Uterus (tissue), 4 donors: ENCODE measurements around the gene SYT2. TPM values are rescaled to one million over a fixed set of nuclear protein-coding genes. Genes with fewer than 3 reads are reported as not detected.
A peak's percentile ranks its signal among the peaks of the same experiment; 100 is the strongest.
"Not testable (repeated sequence)": the region's sequence is repeated elsewhere in the genome, so short reads cannot be mapped to it uniquely, and the experiment has no call there.

Experiments used
- DNase-seq, 2 donors: peaks; one replicate each; pipeline ENCODE4 v3.0.0-alpha.2; 2019 to 2020
- H3K27ac ChIP-seq, 2 donors: fragments of 200-600 bp; sonication (generic); 1 replicate in 1 of 2; 2 replicates in 1 of 2; pipeline ENCODE4 v1.5.1; 2016 to 2018
- H3K27me3 ChIP-seq, 2 donors: fragments of 200-600 bp; sonication (generic); one replicate each; pipeline ENCODE4 v1.5.1; 2018 to 2019; ENCODE audit warnings: control low read depth in 1 of 2
- H3K36me3 ChIP-seq, 2 donors: fragments of 200-600 bp; sonication (generic); one replicate each; pipeline ENCODE4 v1.5.1; 2019; ENCODE audit warnings: control low read depth in 1 of 2
- H3K4me1 ChIP-seq, 2 donors: fragments of 200-600 bp; sonication (generic); one replicate each; pipeline ENCODE4 v1.5.1; 2018 to 2019; ENCODE audit warnings: control low read depth in 1 of 2
- H3K4me3 ChIP-seq, 2 donors: fragments of 200-600 bp; sonication (generic); 1 replicate in 1 of 2; 2 replicates in 1 of 2; pipeline ENCODE4 v1.5.1; 2018 to 2019; ENCODE audit warnings: mild to moderate bottlenecking in 1 of 2
- H3K9me3 ChIP-seq, 2 donors: fragments of 200-600 bp; sonication (generic); one replicate each; pipeline ENCODE4 v1.5.1; 2019; ENCODE audit warnings: control low read depth in 1 of 2
- POLR2A ChIP-seq, 2 donors: fragments of 450-650 bp; IDR thresholded peaks; one replicate each; pipeline ENCODE4 v1.6.1; 2016; ENCODE audit warnings: antibody characterized with exemption in 2 of 2, mild to moderate bottlenecking in 1 of 2, moderate library complexity in 1 of 2
- intact Hi-C: fragments of 100-400 bp; cut with DNase I; formaldehyde crosslinking; loops from one replicate; pipeline ENCODE4 v1.15.1; 2023; ENCODE audit warnings: low total_unique reads
- total RNA-seq, 4 donors: library from RNA; depleted of rRNA in 3 of 4; stranded (reverse); fragments of >200 nt in 3 of 4; gene quantifications; one replicate each; pipeline versions ENCODE4 v1.1.0 to v1.2.4, GENCODE V29; 2014 to 2023
- TF ChIP-seq, protein P1 (sequence below), 4 experiments: fragments of 200-600 bp in 2 of 4; fragments of 450-650 bp in 2 of 4; sonication (generic) in 2 of 4; IDR thresholded peaks; one replicate each; pipeline ENCODE4 v1.5.1; 2016 to 2019; ENCODE audit warnings: antibody characterized with exemption in 4 of 4, mild to moderate bottlenecking in 2 of 4, moderate library complexity in 1 of 4
- donor health status: DM: yes; HTN: yes; CAD: no.

The SYT2 gene
- total RNA-seq, 4 donors from 2014 or later, result 1.1 TPM; not detected in 3

DNA sequence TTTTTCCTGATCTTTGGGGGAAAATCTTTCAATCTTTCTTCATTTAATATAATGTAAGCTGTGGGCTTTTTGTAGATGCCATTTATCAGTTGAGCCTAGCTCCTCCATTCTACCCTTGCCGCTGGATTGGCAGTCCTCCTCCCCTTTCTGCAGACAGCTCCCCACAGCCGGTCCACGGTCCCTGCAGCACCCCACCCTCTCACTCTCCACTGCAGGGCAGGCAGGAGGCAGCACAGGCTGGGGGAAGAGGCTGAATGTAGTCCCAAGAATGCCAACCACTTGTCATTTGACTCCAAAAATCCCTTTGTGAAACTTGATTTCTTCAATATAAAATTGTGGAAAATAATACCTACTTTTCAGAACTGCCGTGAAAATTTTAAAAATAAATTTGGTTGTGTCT lies 96.7 kb downstream of the SYT2 start:
- Histone ChIP-seq H3K36me3 (no peaks in the 10 kb centered on the region), H3K4me3 (no peak overlapping the region), H3K27ac (no peak overlapping the region), H3K27me3 (no peaks in the 10 kb centered on the region), H3K9me3 (no peaks in the 10 kb centered on the region), H3K4me1 (peaks cover 0 to 12% of the 10 kb centered on the region in 2 donors)
- intact Hi-C loops, result no loop called here
- TF ChIP-seq POLR2A (IDR thresholded peaks at IDR 0.05), result no peak
- TF ChIP-seq, protein P1, sequence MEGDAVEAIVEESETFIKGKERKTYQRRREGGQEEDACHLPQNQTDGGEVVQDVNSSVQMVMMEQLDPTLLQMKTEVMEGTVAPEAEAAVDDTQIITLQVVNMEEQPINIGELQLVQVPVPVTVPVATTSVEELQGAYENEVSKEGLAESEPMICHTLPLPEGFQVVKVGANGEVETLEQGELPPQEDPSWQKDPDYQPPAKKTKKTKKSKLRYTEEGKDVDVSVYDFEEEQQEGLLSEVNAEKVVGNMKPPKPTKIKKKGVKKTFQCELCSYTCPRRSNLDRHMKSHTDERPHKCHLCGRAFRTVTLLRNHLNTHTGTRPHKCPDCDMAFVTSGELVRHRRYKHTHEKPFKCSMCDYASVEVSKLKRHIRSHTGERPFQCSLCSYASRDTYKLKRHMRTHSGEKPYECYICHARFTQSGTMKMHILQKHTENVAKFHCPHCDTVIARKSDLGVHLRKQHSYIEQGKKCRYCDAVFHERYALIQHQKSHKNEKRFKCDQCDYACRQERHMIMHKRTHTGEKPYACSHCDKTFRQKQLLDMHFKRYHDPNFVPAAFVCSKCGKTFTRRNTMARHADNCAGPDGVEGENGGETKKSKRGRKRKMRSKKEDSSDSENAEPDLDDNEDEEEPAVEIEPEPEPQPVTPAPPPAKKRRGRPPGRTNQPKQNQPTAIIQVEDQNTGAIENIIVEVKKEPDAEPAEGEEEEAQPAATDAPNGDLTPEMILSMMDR (IDR thresholded peaks at IDR 0.05), result no peak
- DNase-seq, result no peak

DNA sequence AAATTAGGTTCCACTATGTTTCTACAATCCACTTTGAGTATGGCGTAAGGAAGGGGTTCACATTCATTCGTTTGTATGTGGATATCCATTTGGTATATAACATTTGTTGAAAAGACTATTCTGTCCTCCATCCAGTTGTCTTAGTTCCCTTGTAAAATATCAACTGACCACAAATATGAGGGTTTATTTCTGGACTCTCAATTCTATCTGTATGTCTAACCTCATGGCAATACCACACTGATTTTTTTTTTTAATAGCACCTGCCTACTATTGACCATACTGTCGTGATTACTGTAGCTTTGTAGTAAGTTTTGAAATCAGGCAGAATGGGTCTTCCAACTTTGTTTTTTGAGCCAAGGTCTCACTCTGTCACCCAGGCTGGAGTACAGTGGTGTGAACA lies 98.2 kb downstream of the SYT2 start:
- DNase-seq, H3K4me1 ChIP-seq, intact Hi-C loops: not testable (repeated sequence)

DNA sequence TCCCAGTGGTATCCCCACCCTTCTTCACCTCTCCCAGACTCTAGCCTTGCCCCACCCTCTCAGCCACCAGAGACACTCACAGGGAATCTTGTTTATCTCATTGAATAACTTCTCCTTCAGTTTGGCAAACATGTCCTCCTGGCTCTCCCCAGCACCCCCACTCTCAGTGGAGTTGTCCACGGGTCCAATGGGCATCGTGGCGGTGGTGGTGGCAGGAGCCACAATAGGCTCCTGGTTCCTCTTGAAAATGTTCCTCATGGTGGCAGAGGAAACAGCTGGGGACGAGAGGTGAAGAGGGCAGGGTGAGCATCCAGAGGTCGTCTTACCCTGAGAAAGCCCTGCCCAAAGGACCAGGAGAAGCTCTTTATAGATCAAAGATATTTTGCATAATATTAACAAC lies 104.7 kb downstream of the SYT2 start:
- Histone ChIP-seq H3K4me1 (no peaks in the 10 kb centered on the region), H3K27me3 (no peaks in the 10 kb centered on the region), H3K36me3 (no peaks in the 10 kb centered on the region), H3K9me3 (no peaks in the 10 kb centered on the region), H3K4me3 (no peak overlapping the region), H3K27ac (no peak overlapping the region)
- TF ChIP-seq POLR2A (IDR thresholded peaks at IDR 0.05), result no peak
- TF ChIP-seq, protein P1 (IDR thresholded peaks at IDR 0.05), result no peak
- intact Hi-C loops, result loop anchor here (10.0 kb wide), 2 partner anchors 111 to 261 kb away; partner anchors contain the start of genes PPP1R12B and UBE2T
- DNase-seq, result peak in 1 of 2 donors; percentile 12

More for the DNA sequence above, 98.2 kb downstream of the SYT2 start:
- H3K9me3 ChIP-seq, H3K27ac ChIP-seq, H3K27me3 ChIP-seq, H3K36me3 ChIP-seq, H3K4me3 ChIP-seq: not testable (repeated sequence)

DNA sequence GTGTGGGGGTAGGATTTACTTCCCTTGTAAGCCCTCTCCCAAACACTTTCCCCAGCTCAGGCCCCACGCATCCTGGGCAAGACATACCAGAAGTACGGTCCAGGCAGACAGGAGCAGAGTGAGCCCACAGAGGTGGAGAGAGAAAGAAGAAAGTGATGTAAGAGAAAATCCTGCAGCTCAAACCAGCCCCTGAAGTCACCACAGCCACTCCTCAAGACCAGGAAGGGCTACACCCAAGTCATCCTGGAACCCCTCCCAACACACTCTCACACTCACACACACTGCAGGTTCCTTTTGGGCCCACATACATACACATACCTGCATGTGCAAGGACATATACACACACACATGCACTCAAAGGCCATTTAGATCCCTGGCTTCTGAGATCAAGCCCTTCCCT lies 106.8 kb downstream of the SYT2 start:
- Histone ChIP-seq H3K4me3 (no peak overlapping the region), H3K9me3 (no peaks in the 10 kb centered on the region), H3K27ac (no peak overlapping the region), H3K36me3 (no peaks in the 10 kb centered on the region), H3K27me3 (no peaks in the 10 kb centered on the region), H3K4me1 (no peaks in the 10 kb centered on the region)
- intact Hi-C loops, result loop anchor here (10.0 kb wide), 2 partner anchors 109 to 259 kb away; partner anchors contain the start of genes PPP1R12B and UBE2T
- DNase-seq, result no peak
- TF ChIP-seq, protein P1 (IDR thresholded peaks at IDR 0.05), result no peak
- TF ChIP-seq POLR2A (IDR thresholded peaks at IDR 0.05), result no peak

DNA sequence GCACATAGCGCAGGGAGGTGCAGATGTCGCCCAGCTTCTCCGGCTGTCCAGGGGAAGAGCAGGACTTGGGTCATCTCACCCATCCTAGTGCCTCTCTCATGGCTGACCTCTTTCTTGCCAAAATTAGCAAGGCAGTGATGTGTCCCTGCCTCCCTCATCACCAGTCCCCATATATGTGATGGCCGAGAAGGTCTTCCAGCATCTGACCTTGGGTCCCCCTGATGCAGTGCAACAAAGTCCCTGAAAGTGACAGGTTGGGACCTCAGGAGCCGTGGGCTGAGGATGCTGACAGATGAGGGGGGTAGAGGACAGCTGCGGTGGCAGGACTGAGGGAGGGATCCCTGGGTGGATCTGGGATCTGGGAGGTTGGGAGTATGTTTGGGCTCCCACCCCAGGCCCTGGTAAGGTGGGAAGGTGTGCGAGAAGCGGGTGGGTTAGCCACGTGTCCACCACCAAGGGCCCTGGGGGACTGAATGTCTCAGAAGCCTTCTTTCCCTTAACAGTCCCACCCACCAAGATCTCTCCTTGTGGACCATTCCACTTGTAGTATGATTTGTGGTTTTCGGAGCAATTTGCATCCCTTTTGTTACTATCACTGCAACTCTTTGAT lies 109.7 kb downstream of the SYT2 start:
- Histone ChIP-seq H3K4me3 (no peak overlapping the region), H3K36me3 (no peaks in the 10 kb centered on the region), H3K9me3 (no peaks in the 10 kb centered on the region), H3K4me1 (no peaks in the 10 kb centered on the region), H3K27ac (peak overlapping the region; percentile 74 to 78), H3K27me3 (no peaks in the 10 kb centered on the region)
- intact Hi-C loops, result loop anchor here (10.0 kb wide), 2 partner anchors 106 to 256 kb away; partner anchors contain the start of genes PPP1R12B and UBE2T
- TF ChIP-seq POLR2A (IDR thresholded peaks at IDR 0.05), result no peak
- TF ChIP-seq, protein P1 (IDR thresholded peaks at IDR 0.05), result no peak
- no peak for DNase-seq
